LNCaP clone FGC (cell line): ENCODE results near the gene GMDS.

ENCODE experiments used
- DNase-seq: peaks from one replicate; pipeline ENCODE4 v3.0.0-alpha.2; 2011; ENCODE audit warnings: low read depth
- H3K4me3 ChIP-seq: 2 replicates; pipeline ENCODE4 v1.5.1; 2011; ENCODE audit warnings: mild to moderate bottlenecking, low read depth, low read length, control low read depth
- TF ChIP-seq, protein P1 (sequence below): IDR thresholded peaks from 2 replicates; pipeline ENCODE4 v1.5.1; 2012; ENCODE audit warnings: mild to moderate bottlenecking; ENCODE audit not compliant: control insufficient read depth, insufficient read depth; ENCODE audit errors: extremely low read depth

The GMDS gene

DNA sequence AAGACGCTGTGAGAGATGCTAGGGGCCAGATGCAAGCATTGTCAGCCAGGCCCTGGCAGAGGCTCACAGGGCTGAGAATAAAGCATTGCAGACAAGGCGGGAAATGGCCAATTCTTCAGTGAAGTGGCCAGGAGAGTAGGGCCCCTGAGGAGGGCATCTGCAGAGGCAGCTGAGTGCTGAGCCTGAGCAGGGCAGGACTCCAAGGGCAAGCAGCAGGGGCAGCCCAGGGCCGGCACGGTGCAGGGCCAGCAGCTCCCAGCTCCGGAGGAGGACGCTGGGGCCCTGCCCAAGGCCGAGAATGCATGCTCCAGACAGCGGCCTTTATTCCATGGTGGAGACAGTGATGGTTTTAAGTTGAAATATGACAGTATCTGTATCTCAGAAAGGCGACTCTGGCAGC lies 330.2 kb downstream of the GMDS start:
- H3K4me3 ChIP-seq = no peak overlapping the region
- DNase-seq = no peak
- TF ChIP-seq, protein P1, sequence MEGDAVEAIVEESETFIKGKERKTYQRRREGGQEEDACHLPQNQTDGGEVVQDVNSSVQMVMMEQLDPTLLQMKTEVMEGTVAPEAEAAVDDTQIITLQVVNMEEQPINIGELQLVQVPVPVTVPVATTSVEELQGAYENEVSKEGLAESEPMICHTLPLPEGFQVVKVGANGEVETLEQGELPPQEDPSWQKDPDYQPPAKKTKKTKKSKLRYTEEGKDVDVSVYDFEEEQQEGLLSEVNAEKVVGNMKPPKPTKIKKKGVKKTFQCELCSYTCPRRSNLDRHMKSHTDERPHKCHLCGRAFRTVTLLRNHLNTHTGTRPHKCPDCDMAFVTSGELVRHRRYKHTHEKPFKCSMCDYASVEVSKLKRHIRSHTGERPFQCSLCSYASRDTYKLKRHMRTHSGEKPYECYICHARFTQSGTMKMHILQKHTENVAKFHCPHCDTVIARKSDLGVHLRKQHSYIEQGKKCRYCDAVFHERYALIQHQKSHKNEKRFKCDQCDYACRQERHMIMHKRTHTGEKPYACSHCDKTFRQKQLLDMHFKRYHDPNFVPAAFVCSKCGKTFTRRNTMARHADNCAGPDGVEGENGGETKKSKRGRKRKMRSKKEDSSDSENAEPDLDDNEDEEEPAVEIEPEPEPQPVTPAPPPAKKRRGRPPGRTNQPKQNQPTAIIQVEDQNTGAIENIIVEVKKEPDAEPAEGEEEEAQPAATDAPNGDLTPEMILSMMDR = no peak

DNA sequence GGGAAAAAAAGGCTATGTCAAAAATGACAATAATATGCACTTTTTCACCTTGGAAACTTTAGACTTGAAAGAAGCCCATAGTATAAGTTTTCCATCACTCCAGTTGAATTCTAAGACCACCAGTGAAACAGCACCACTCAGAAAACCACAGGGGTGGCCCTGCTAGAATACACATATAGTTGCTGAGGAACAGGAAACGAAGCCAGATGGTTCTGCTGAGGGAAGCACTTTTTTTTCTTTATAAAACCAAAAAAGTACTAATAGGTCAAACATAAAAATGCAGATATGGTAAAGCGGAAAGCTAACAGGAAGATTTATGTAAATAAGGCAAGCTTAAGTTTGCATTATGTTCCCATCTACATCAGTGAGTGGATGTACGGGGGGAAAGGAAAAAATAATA lies 331.8 kb downstream of the GMDS start:
- no peak overlapping the region for H3K4me3 ChIP-seq
- DNase-seq = no peak
- TF ChIP-seq, protein P1 = no peak

DNA sequence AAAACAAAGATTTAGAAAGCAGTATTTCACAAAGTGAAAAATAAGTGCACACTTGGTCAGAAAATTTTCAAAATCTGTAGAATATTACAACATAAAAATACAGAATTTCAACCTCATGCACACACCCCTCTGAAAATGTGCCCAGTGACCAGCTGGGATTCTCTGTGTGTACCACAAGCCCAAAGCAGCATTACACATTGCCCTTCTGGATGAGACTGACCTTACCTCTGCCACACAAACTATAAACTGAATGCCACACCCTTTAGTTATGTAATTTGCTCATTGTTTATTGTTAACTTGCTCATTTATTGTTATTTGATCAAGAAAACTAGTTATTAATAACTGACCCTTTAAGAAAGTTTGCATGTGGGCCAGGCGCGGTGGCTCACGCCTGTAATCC lies 332.7 kb downstream of the GMDS start:
- no peak for DNase-seq
- H3K4me3 ChIP-seq = no peak overlapping the region
- TF ChIP-seq, protein P1 = no peak

DNA sequence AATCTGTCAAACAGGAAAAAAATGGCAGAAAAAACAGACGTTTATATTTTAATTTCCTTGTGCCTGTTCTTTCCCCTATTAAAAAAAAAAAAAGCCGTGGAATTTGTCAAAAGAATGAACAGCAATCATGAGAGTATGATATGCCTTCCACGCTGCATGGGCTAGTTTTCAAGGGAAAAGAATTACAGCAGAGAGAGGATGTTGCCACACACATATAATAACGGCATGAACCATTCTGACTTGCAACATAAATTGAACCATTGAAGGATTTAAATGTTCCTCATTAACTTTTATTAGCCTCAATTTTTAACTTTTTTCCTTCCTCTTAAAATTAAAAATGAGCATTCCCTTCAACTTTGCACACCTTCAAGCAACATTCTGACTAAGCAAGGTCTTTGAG lies 333.9 kb downstream of the GMDS start:
- DNase-seq = no peak
- TF ChIP-seq, protein P1 = no peak
- no peak overlapping the region for H3K4me3 ChIP-seq

DNA sequence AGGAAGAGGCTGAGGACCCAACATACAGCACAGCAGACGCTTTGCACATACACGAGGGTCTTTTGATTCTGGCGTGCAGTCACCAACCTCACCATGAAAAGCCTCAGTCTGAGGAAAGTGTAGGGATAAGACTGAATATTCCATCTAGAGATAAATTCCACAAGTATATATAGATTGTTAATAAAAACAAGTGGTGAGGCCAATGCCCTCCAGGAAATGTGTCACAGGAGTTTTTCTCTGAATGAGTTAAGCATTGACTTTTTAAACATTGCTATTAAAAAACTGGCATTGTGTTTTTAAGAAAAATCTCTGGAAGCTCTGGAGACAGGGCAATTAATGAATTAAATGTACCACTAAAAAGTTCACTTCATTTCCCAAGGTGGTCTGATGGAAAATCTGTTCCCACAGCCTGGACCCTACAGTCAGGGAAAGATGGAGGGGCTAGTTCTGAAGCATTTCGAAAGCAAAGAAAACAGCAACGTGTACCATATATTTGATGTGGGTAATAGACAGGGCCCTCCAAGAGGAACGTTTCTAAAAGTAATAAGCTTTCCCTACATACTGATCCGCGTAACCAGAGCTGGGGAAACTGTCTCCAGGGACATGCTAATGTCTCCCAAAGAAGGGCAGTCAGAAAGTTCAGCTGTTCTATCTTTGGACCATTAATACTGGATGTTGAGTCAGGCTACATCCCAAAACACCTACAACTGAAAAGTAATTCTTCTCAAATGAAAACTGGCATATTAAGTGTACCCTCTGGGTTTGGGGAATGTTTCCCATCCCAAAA lies 334.6 kb downstream of the GMDS start:
- DNase-seq = no peak
- TF ChIP-seq, protein P1 = no peak
- no peak overlapping the region for H3K4me3 ChIP-seq

DNA sequence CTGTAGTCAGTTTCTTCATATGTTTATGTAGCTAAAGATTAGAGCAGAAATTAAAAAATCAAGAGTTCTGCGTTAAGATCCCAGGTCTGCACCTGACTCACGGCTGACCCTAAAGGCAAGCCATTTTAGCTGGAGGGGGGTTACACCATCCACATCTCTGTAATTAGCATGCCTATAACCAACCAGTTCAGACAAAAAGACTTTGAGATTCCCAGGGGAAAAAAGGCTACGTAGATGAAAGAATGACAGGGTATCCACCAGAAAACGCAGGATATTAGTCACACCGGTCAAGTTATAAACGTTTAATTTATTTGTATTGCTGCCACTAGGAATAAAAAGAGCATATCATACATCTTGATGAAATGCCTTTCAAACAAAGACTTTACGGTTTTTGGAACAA lies 336.6 kb downstream of the GMDS start:
- no peak for DNase-seq
- no peak overlapping the region for H3K4me3 ChIP-seq
- TF ChIP-seq, protein P1 = no peak

DNA sequence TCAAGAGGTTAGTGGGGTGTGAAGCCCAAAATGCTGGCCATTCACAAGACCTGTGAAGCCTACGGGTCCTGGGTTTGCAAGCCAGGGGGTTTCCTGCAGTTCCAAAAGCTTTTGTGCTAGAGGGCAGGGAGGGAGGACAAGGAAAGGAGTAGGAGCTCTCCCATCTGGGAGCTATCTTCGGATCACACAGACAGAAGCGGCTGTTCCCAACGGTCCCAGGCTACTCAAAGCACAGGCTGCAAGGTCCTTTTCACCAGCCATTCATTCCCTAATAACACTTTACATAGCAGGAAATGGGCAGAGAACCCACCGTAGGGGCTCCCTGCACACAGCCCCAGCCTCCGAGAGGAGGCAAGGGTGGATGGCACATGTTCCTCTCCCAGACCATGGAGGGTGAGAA lies 338.8 kb downstream of the GMDS start:
- no peak for DNase-seq

More for the DNA sequence above, 338.8 kb downstream of the GMDS start:
- no peak overlapping the region for H3K4me3 ChIP-seq
- TF ChIP-seq, protein P1 = no peak
